HG03432 (cell line): ENCODE measurements around the gene KDM4B.
"Not testable (repeated sequence)": the region's sequence is repeated elsewhere in the genome, so short reads cannot be mapped to it uniquely, and the experiment has no call there.

Experiments
- ATAC-seq: cut with Tn5 transposase; IDR thresholded peaks from one replicate; pipeline ENCODE4 v1.9.1; 2021; ENCODE audit warnings: mild to moderate bottlenecking, moderate library complexity; ENCODE audit not compliant: unreplicated experiment

KDM4B gene

DNA sequence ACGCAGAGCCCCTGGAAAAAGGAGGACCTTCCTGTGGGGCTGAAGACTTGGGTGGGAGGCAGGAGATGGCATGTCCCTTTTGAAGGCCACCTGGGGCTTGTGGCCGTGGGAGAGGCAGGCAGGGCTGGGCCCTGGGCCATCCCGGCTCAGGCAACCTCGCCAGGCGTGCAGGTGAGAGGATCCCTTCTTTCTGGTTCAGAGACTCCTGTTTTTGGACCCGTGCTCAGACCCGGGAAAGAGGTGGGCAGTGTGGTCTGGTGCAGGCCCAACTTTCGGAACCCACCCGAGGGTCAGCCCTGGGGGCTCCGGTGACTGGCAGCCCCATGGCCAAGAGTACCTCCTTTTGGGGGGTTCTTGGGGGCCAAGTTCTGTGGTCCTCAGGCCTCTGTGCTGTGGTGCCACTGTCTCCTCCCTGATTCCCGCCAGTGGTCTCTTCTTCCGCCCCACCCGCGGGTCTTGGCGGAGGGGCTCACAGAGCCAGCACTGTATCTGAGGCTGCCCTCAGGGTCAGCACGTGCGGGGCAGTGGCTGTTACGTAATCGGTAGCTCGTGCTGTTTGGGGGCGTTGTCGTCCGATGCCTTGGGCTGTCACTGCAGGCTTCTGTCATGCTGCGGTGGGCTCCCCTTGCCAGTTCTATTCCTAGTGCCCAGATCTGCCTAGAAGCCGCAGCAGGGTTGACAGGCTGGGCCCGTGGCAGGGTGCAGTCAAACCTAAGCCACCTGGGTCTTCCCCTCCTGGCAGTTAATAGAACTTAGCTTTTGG lies 42.7 kb downstream of the KDM4B start:
- ATAC-seq, result no peak

DNA sequence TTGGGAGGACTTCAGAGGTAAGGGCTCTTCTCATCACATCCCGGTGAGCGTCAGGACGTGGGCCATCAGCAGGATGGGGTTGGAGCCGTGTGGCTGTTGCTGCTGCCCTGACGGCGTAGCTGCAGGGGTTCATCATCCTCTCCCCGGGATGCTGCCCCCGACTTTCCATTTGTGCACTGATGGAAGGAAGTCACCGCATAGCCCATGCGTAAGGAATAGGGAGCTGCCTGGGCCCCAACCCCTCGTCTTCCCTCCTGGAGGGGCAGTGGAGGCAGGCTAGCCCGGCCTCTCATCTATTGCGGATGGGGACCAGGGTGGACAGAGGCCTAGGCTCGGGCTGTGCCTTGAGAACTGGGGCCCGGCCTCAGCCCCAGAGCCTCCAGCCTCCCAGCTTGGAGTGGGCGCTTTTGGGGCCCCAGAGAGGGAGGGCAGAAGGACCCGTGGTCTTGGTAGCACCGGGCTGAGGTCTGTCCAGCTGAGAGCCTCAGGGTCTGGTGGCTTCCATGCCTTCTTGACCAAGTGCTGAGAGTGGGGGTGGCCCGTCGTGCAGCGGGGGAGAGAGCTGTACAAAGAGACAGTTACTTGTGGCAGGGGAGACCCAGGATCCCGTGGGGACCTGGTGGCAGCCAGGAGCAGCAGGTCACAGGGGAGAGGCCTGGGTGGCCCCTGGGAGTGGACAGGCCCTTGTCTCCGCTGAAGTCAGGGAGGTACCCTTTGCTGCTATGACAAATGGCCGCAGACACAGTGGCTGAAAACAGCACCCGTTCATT lies 44.0 kb downstream of the KDM4B start:
- ATAC-seq, result no peak

DNA sequence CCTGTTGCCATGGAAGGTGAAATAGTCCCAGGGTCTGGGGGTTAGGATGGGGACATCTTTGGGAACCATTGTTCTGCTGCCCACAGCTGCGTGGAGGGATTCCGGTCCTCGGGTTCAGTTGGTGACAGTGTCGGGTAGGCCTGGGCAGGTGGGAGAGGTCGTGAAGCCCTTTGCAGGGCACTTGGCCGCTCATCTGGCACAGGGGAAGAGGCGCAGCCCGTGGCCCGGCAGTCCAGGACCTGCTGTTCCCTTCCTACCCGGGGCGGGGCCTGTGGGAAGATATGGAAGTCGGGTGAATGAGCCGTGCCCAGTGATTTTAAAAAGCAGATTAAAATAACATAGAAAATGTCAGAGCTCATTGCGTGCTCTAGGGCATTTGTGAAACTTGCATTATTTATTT lies 44.8 kb downstream of the KDM4B start:
- ATAC-seq, result no peak

DNA sequence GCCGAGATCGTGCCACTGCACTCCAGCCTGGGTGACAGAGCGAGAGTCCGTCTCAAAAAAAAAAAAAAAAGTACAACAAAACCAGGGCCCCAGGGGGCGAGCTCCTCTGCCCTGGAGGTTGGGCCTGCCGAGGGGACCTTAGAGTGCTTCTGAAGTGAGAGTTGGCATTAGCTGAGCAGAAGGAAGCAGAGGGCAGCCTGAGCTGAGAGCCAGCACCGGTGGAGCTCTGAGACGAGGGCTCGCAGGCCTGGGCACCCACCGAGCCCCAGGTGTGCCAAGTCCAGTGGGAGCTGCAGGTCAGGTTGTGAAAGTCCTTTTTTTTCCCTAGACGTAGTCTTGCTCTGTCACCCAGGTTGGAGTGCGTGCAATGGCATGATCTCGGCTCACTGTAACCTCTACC lies 46.0 kb downstream of the KDM4B start:
- ATAC-seq, result no peak

DNA sequence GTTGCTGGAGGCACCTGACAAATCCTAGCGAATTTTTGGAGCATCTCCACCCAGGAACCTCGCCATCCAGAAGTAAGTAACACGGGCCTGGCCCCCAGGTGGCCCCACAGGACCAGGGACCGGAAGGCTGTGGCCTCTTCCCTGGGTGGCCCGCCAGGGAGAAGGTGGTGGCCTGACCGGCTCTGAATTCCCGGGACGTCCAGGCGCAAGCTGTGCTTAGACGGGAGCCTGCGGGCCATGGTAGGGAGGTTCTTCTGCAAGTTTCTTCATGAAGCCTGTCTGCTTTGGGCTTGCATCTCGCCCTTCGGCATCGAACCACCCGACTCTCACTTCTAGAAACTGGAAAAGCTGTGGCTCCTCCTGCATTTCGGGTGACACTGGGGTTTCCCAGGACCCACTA lies 47.4 kb downstream of the KDM4B start:
- no peak for ATAC-seq

DNA sequence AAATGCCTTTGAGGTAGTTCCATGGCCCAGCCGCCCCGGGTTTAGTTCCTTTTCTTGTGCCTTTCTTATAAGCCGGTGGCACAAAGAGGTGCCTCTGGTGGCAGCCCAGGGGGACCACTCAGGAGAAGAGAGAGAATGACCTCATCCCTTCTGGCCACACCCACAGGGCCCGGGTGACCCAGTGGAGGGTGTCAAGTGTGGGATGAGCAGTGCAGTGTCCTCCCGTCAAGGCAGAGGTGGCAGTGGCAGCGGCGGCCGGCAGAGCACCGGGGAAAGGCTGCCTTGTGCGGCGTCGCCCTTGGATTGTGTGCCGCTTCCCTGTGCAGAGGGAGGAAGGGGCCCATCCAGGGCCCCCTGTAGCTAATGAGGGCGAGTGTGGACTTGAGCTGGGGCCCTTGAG lies 47.9 kb downstream of the KDM4B start:
- no peak for ATAC-seq

DNA sequence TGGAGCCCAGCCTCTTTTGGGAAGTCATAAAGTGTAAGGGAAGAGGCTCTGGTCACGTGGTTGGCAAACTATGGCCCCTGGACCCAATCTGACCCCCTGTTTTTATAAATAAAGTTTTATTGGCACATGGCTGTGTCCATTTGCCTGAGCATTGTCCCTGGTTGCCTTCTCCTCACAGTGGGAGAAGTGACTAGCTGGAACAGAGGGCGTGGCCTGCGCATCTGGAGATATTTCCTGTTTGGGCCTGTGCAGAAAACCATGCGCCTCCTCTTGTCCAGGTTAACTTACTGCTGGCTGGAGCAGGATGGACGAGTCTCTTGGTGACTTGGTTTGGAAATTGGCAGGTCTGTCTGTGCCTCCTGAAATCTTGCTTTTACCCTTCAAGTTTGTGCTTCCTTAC lies 48.3 kb downstream of the KDM4B start:
- ATAC-seq, result no peak

DNA sequence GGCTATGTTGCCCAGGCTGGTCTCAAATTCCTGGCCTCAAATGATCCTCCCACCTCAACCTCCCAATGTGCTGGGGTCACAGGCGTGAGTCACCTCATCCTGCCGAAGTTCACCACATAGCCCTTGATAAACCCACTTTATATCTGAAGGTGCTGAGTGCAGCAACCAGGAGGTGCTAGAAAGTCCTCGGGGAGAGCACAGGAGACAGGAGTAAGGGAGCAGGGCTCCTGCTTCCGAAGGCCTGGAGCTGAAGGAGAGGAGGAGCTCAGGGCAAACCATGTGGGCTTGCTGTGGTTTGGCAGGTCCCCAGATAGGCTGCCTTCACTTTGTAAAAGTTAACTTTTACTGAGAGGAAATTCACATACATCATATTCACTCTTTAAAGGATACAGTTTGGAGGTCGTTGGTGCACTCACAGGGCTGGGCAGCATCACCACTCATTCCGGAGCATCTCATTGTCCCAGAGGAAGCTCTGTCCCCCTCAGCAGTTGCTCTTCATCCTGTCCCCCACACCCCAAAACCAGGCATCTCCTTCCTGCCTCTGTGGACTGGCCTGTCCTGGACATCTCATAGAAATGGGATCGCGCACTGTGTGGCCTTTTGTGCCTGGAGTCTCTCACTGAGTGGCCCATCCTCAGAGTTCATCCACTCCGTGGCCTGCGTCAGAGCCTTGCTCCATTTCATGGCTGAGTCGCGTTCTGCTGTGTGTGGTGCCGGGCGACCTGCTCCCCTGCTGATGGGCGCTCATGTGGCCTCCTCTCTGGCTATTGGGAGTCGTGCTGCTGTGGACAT lies 49.5 kb downstream of the KDM4B start:
- ATAC-seq, result no peak

DNA sequence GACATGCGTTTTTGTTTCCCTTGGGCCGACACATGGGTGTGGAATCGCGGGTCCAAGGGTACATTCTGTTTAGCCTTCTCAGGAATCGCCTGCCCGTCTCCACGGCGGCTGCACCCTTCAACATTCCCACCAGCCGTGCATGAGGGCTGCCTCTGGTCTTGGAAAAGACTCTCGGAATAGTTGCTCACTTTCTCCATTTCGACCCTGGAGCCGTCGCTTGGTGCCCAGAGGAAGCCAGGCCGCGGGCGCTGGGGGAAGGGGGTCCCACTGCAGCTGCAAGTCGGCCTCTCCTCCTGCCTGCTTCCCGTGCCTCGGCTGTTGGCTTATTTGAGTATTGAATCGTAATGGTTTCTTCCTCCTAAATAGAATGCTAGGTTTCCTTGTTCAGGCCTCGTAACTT lies 51.5 kb downstream of the KDM4B start:
- no peak for ATAC-seq

DNA sequence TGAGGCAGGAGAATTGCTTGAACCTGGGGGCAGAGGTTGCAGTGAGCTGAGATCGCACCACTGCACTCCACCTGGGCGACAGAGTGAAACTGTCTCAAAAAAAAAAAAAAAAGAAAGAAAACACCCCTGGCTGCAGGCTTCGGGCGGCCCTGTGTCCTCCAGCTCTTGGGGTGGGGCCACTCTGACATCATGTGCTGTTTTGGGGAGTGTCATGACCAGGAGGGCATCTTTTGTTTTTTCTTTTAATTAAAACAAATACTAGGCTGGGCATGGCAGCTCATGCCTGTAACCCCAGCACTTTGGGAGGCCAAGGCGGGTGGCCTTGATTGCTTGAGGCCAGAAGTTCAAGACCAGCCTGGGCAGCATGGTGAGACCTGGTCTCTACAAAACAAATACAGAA lies 52.1 kb downstream of the KDM4B start:
- ATAC-seq, result no peak

DNA sequence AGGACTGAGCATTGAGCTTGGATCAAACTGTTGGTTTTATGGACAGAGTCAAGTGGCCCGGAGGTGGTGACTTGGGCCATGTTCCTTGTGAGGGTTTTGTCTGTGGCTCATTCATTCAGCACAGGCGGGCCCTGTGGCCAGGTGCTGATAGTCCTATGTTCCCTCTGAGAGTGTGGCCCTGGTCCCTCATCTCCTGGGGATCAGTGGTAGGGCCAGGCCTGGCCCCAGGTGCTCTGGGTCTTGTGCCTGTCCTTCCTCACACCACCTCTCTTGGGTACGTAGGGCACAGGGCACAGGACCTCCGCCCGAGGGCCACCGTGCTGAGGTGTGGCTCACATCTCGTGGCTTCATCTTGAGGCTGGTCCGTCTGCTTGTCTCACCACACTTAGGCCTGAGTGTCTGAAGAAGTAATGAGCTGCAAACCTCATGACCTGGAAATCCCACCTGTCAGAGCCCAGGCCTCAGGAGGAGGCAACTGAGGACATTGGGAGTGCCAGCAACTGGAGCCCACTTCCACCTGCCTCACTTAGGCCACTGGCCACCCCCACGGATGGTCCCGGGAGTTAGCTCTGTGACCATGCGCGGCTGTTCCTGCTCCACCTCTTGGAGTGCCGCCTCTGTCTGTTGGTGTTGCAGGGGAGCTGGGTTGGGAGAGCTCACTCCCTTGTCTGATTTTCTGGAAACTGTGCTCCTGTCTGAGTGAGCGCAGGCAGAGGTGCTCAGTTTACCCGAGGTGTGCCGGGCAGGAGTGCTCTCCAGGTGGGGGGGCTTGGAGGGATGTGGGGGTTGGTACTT lies 53.4 kb downstream of the KDM4B start:
- no peak for ATAC-seq

DNA sequence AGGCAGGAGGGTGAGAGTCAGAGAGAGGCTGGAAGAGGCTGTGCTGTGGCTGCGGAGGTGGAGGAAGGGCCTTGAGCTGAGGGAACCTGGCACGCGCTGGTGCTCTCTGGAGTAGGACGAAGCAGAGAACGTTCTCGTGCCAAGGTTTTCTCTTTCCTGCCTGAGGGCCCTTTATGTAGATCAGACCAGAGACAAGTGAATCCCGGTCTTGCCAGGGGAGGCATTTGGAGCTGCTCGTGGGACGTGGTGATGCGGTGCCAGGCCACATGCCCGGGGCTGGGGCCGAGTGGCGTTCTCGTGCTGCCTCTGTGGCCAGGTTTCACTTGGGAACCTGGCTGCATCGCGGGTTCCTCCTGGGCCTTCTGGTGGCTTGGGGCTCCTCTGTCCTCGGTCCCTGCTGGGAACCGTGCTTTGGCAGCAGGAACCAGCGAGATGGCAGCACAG lies 54.2 kb downstream of the KDM4B start:
- ATAC-seq, result no peak

DNA sequence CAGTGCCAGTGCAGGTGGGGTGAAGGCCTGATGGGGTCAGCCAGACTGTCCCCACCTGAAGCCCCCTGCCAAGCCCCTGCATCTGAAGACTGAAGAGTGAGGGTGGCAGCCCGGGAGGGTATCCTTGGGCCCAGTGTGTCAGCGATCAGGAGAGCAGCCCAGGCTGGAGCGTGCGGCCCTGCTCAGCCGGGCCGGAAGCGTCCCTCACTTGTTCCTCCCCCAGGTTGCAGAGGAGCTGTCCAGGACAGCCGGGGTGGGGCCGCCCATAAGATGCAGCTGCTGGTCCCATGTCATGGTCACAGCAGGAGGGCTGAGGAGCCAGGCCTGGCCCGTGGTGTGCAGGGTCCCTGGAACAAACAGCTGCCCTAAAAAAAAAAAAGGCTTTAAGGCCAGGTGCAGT lies 55.4 kb downstream of the KDM4B start:
- ATAC-seq, result no peak

DNA sequence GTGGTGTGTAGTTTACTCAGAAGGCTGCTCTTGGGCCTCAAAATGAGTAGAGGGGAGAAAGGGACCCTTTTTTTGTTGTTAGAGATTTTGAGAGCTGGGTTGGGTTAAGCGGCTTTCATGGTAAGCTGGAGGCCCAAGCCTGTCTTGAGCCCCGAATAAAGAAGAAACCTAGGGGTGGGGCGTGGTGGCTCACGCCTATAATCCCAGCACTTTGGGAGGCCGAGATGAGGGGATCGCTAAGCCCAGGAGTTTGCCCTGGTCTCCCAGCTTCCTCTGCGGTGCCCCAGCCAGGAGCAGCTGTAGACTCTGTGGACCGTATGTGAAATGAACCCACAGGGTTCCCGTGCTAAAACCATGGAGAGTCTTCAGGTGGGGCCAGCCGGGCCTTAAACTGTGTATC lies 56.1 kb downstream of the KDM4B start:
- no peak for ATAC-seq

DNA sequence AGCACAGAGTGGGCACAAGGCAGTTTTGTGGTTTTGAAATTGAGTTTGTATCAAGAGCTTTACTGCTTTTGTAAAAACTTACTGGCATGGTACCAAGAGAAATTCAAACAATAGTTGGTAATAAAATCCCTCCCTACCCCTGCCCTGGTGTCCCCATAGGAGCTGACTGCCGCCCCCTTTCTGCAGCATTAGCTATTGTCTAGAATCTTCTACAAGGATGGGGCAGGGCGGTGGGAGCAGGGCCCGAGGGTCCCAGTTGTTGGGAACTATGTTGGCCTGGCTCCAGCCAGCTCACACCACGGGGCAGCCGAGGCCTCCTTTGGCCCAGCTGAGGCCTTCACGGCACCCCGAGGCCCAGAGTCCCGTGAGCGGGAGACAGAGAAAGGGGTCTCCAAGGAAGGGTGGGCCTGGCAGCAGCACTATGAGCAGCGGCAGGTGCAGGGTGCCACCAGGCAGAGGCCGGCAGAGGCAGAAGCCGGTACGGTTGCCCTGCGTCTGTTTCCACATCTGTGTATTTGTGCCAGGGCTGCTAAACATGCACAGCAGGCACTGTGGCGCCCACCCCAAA lies 57.9 kb downstream of the KDM4B start:
- no peak for ATAC-seq

DNA sequence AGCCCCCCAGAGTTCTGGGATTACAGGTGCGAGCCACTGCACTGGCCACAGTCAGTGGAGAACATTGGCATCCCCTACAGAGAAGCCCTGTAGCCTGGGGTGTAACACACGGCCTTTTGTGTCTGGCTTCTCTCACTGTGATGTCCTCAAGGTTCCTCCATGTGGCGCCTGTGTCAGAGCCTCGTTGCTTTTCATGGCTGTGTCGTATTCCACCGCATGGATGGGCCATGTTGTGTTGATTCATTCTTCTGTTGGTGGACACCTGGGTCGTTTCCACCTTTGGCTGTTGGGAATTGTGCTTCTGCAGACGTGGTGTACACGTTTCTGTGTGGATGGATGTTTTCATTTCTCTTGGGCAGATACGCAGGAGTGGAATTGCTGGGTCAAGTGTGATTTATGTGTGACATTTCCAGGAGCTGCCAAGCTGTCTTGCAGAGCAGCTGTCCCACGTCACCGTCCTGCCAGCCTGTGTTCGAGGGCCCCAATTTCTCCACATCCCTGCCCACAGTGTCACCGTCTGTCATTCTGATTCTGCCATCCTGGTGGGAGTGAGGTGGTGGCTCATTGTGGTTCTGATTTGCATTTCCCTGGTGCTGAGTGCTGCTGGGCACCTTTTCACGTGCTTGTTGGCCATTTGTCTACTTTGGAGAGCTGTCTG lies 59.4 kb downstream of the KDM4B start:
- ATAC-seq, result no peak

DNA sequence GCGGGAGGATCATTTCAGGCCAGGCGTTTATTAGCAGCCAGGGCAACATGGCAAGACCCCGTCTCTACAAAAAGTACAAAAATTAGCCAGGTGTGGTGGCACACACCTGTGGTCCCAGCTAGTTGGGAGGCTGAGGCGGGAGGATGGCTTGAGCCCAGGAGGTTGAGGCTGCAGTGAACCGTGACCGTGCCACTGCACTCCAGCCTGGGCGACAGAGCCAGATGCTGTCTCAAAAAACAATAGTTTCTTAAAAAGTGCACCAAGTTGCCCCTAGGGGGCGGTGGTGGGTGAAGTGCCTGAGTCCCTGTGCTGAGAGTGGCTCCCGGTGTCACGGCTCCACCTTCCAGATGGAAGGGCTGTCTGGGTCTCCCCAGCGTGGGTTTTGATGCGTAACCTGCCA lies 60.7 kb downstream of the KDM4B start:
- ATAC-seq, result not testable (repeated sequence)

DNA sequence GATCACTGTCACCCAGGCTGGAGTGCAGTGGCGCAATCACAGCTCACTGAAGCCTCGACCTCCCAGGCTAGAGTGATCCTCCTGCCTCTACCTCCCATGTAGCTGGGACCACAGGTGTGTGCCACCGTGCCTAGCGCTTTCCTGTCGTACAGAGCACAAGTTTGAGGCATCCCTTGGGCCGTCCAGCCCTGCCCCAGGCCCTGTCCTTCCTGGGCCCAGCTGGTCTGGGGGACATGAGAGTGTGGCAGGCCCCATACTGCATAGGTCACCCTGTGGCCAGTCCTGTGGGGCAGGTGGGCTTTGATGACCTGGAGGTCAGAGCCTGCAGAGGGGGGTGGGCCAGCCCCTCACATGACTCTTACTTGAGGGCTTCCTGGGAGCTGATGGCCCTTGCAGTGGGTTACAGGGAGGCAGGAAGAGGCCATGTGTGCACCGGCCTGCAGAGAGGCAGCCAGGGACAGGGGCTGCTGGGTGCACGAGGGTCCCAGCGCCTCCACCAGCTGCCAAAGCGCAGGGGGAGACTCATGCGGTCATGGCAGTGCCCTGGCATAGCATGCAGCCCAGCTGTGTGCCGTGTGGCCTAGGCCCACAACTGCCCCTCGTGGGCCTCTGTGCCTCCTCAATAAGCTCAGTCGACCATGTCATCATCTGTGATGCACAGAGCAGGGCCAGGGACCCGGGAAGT lies 61.4 kb downstream of the KDM4B start:
- no peak for ATAC-seq

DNA sequence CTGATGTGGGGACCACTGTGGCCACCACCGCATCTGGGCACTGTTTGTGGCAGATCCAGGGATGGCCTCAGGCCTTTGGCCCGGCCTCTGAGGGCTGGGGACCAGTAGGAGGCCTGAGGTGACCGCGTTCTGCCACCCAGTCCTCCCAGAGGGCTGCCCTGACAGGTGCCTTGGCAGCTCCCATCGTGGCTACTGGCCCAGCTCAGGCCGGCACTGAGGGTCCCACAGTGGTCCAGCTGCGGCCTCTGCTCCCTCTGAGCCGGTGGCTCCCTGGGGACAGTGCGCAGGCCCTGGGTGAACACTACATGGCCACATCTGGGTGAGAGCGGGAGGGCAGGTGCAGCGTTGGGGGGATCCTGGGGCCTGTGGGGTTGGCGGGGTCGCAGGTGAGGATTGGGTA lies 61.9 kb downstream of the KDM4B start:
- ATAC-seq, result no peak
